Suprapubic skin (tissue), 4 donors: Measurements from ENCODE around the gene COL23A1.

ENCODE experiments used
- EP300 ChIP-seq: sonication (generic); formaldehyde crosslinking; IDR thresholded peaks from one replicate; pipeline ENCODE4 v1.6.1; 2017; ENCODE audit warnings: antibody characterized with exemption
- POLR2A ChIP-seq, 2 donors: fragments of 450-650 bp; IDR thresholded peaks; one replicate each; pipeline ENCODE4 v1.6.1; 2017; ENCODE audit warnings: antibody characterized with exemption in 2 of 2, mild to moderate bottlenecking in 2 of 2, moderate library complexity in 2 of 2
- POLR2AphosphoS5 ChIP-seq, 3 donors: sonication (generic); formaldehyde crosslinking; IDR thresholded peaks; one replicate each; pipeline ENCODE4 v1.6.1; 2017; ENCODE audit warnings: antibody characterized with exemption in 3 of 3
- TF ChIP-seq, protein P1 (sequence below), 2 donors: fragments of 200-600 bp in 1 of 2; fragments of 450-650 bp in 1 of 2; sonication (generic) in 1 of 2; IDR thresholded peaks; one replicate each; pipeline ENCODE4 v1.5.1; 2016 to 2019; ENCODE audit warnings: antibody characterized with exemption in 2 of 2, mild to moderate bottlenecking in 1 of 2, moderate library complexity in 1 of 2

DNA sequence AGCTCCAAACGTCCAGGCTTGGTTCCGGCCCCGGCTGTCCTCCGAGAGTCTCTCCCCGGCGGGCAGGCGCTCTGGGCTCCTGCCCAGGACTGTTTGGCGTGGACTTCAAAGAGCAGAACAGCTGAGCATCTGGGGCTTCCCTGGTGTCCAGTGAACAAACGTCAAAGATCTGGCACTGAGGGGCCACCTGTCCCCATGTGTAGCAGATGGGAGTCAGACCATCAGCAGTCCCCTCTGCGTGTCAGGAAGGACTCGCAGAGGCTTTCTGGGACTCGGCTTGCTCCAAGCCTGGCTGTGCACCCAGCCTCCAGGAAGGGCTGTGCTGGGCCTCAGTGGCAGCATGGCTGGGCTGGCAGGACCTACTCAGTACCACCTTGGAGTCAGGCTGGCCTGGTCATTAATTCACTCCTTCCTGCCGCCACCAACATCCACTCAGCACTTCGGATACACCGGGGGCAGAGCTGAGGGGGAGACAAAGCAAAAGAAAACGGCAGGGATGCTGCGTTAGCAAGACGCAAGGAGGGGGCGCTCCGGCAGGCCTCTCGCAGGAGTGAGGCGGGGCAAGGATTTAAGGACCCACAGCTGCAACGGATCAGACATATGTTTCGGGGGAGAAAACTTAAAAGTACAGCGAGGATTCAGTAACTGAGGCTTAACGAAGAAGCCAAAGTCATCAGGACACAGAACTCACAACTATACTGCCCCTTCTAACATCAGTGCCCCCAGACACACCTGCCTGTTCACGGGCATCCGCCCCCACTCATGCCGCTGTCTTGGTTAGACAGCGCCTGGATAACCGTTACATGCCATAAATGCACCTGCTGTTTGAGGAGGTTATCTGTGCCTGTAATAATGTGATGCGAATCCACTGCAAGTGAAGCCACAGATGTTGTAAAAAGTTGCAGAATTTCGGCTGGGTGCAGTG, 193.1 kb downstream of the COL23A1 start:
- TF ChIP-seq, protein P1, sequence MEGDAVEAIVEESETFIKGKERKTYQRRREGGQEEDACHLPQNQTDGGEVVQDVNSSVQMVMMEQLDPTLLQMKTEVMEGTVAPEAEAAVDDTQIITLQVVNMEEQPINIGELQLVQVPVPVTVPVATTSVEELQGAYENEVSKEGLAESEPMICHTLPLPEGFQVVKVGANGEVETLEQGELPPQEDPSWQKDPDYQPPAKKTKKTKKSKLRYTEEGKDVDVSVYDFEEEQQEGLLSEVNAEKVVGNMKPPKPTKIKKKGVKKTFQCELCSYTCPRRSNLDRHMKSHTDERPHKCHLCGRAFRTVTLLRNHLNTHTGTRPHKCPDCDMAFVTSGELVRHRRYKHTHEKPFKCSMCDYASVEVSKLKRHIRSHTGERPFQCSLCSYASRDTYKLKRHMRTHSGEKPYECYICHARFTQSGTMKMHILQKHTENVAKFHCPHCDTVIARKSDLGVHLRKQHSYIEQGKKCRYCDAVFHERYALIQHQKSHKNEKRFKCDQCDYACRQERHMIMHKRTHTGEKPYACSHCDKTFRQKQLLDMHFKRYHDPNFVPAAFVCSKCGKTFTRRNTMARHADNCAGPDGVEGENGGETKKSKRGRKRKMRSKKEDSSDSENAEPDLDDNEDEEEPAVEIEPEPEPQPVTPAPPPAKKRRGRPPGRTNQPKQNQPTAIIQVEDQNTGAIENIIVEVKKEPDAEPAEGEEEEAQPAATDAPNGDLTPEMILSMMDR (IDR thresholded peaks at IDR 0.05): no peak
- TF ChIP-seq EP300 (no peak), POLR2AphosphoS5 (IDR thresholded peaks at IDR 0.05) (no peak), POLR2A (IDR thresholded peaks at IDR 0.05) (no peak)
